ENCODE measurements around the gene CYP27B1. TPM values are rescaled to one million over a fixed set of nuclear protein-coding genes. Genes with fewer than 3 reads are reported as not detected.

CYP27B1 gene
- total and polyA plus RNA-seq, 10 of the 15 experiments (the other 5 are each of a cell fraction or from before 2014, with no cell fraction given), result 0.10 to 2.7 (median 1.1) TPM

DNA sequence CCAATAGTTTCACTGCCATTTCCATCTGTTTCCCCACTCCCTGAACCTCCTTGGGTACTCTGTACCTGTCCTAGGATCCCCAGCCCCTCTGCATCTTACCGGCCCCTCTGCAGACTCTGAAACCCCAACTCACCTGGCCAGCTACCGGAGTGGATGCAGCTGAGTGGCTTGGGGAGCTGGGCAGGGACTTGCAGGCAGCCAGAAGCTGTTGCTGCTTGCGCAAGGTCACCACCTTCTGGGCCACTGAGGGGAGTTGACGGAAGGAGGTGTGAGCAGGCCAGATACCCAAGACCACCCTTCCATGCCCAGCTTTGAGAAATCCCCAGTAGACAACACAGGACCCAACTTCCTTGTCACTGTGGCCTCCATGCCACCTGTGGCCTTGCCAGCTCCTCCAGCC, 34.6 kb downstream of the CYP27B1 start (continued):
- TF ChIP-seq REST (IDR thresholded peaks at IDR 0.05; ENCODE audit: low read depth, low read length), result no peak
- TF ChIP-seq HSF1 (IDR thresholded peaks at IDR 0.05; ENCODE audit: low read depth, low read length), result no peak
- no peak for TF ChIP-seq FOXM1 (IDR thresholded peaks at IDR 0.05; ENCODE audit: low read depth, low read length)
- no peak for TF ChIP-seq POLR2A (IDR thresholded peaks at IDR 0.05; ENCODE audit: low read depth, low read length)
- TF ChIP-seq CREB1 (IDR thresholded peaks at IDR 0.05; ENCODE audit: low read depth), result no peak

DNA sequence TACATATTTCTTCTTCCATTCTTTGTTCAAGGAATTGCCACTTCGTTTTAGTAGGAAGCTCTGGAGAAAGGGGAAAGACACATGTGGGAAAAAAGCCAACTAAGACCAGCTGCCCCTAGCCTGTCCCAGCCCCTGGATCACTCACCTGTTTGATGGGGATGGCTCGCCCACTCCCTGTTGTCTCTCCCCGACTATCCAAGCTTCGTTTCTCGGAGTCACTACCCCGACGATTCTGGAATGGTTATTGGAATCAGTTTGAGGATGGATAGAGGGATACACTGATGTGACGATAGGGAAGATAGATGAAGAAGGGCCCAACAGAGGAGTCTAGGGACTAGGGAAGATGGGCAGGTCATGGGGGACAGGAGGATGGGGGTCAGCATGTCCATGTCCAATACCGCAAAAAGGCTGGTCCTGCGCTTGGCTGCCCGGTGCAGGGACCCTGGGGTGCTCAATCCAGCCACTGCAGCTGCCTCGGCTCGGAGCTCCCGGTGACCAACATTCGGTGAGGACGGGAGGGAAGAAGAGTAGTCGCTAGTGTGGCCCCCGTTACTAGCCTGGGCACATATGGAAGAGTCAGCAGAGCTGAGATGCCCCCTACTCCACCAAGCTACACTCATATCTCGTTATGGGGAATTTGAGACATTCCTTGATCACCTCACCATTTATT, 35.3 kb downstream of the CYP27B1 start:
- WGBS (ENCODE audit: insufficient coverage, insufficient replicate concordance, low lambda C conversion rate, missing lambda C conversion rate), result 95% methylated on average over 19 of the region's 19 CpGs
- TF ChIP-seq RCOR1 (conservative IDR thresholded peaks at IDR 0.05; ENCODE audit: low read depth, low read length), result no peak
- H2AFZ ChIP-seq (ENCODE audit: control insufficient read depth, low read depth, low read length), result no peak overlapping the region
- in situ Hi-C loops (cut with MboI) (no loop called here), intact Hi-C loops (cut with micrococcal nuclease; ENCODE audit: unreplicated experiment) (no loop called here)
- H4K20me1 ChIP-seq (ENCODE audit: control insufficient read depth, insufficient read depth), result no peaks in the 10 kb centered on the region
- FAIRE-seq, result no peak
- H3K36me3 ChIP-seq (ENCODE audit: control insufficient read depth in 2 of 2, insufficient read depth in 2 of 2, low read length in 1 of 2), result peaks cover 8 to 12% of the 10 kb centered on the region in 2 experiments
- no peak overlapping the region for H3K4me2 ChIP-seq (ENCODE audit: control insufficient read depth, insufficient read depth)
- H3K79me2 ChIP-seq (ENCODE audit: control insufficient read depth, insufficient read depth, low read length), result no peaks in the 10 kb centered on the region
- no peak overlapping the region for H3K9ac ChIP-seq (ENCODE audit: control insufficient read depth, insufficient read depth, low read length)
- no peak for DNase-seq (ENCODE audit: low read depth, low spot score)
- no peaks in the 10 kb centered on the region for H3K27me3 ChIP-seq (replicated peaks in 1 of 2; ENCODE audit: control insufficient read depth in 2 of 2, insufficient read depth in 2 of 2, low read length in 1 of 2)
- POLR2A ChIA-PET, result no interaction called here
- BruUV-seq (replicated peaks), result no TSS peak
- H3K9me3 ChIP-seq (replicated peaks; ENCODE audit: control insufficient read depth, insufficient read depth, low read length), result no peaks in the 10 kb centered on the region
- no peak for ATAC-seq
- RAD21 ChIA-PET (ENCODE audit: unreplicated experiment), result no interaction called here
- SMC1A ChIA-PET (ENCODE audit: uncharacterized antibody, unreplicated experiment), result interaction anchor here (1.9 kb wide), 1 partner anchor 10 kb away, joined by 5 read pairs; no protein-coding TSS in a partner anchor
- no peak overlapping the region for H3K4me3 ChIP-seq
- H3K4me1 ChIP-seq (ENCODE audit: control insufficient read depth, insufficient read depth, low read length), result no peaks in the 10 kb centered on the region
- H3K27ac ChIP-seq (ENCODE audit: control insufficient read depth, insufficient read depth), result no peak overlapping the region
- CTCF ChIA-PET, result interaction anchor here (0.7 to 1.2 kb wide), 4 partner anchors 9 to 482 kb away, joined by 3 to 4 read pairs (median 4); no protein-coding TSS in a partner anchor

Data from GM12878 (cell line).